Caco-2 (cell line): ENCODE data around the gene EIF3K. TPM values are rescaled to one million over a fixed set of nuclear protein-coding genes. Genes with fewer than 3 reads are reported as not detected.

Experiments
- BruUV-seq: library from RNA; stranded (reverse); fragments of 400-500 nt; replicated peaks from 2 replicates; lab custom pipeline; 2021; lab: Mats Ljungman, UMichigan
- CTCF ChIA-PET: fragments of 300-600 bp; sonication (Branson Sonifier 250); formaldehyde crosslinking; loops from one replicate; lab custom pipeline; 2022; ENCODE audit warnings: antibody characterized with exemption; lab: Charles Lee
- POLR2A ChIA-PET: fragments of 300-600 bp; sonication (Branson Sonifier 250); formaldehyde crosslinking; loops from one replicate; lab custom pipeline; 2022; ENCODE audit warnings: antibody characterized with exemption; lab: Charles Lee
- DNase-seq, 2 experiments: peaks; one replicate each; pipeline versions ENCODE4 v3.0.0 to v3.0.0-alpha.2; 2020 to 2022
- H3K27me3 ChIP-seq: replicated peaks from 2 replicates; pipeline ENCODE4 v1.6.0; 2011; ENCODE audit warnings: low read length; ENCODE audit not compliant: control insufficient read depth, insufficient read depth
- H3K36me3 ChIP-seq: 2 replicates; pipeline ENCODE4 v1.5.1; 2011; ENCODE audit warnings: low read length; ENCODE audit not compliant: control insufficient read depth, insufficient read depth
- H3K4me1 ChIP-seq: fragments of 250-450 bp; sonication (Bioruptor Pico); 2 replicates; pipeline ENCODE4 v1.5.1; 2020; ENCODE audit warnings: mild to moderate bottlenecking
- H3K4me3 ChIP-seq: 2 replicates; pipeline ENCODE4 v1.5.1; 2011; ENCODE audit warnings: low read depth, mild to moderate bottlenecking, control low read depth, low read length
- H3K9me3 ChIP-seq: fragments of 250-450 bp; sonication (Bioruptor Pico); 2 replicates; pipeline ENCODE4 v1.5.1; 2020; ENCODE audit warnings: mild to moderate bottlenecking, moderate library complexity
- H3K27ac Mint-ChIP-seq: one replicate; pipeline ENCODE4 v1.8.0; 2022; ENCODE audit warnings: mixed read lengths; ENCODE audit not compliant: unreplicated experiment
- H3K27me3 Mint-ChIP-seq: one replicate; pipeline ENCODE4 v1.8.0; 2022; ENCODE audit warnings: mixed read lengths; ENCODE audit not compliant: insufficient read depth, unreplicated experiment
- H3K36me3 Mint-ChIP-seq: one replicate; pipeline ENCODE4 v1.8.0; 2022; ENCODE audit warnings: mild to moderate bottlenecking, mixed read lengths; ENCODE audit not compliant: insufficient read depth, unreplicated experiment
- H3K4me1 Mint-ChIP-seq: one replicate; pipeline ENCODE4 v1.8.0; 2022; ENCODE audit warnings: low read depth, mixed read lengths; ENCODE audit not compliant: unreplicated experiment
- H3K4me3 Mint-ChIP-seq: one replicate; pipeline ENCODE4 v1.8.0; 2022; ENCODE audit warnings: mild to moderate bottlenecking, moderate library complexity, mixed read lengths; ENCODE audit not compliant: unreplicated experiment
- H3K9me3 Mint-ChIP-seq: one replicate; pipeline ENCODE4 v1.8.0; 2022; ENCODE audit warnings: mixed read lengths; ENCODE audit not compliant: unreplicated experiment
- intact Hi-C: fragments of 100-400 bp; cut with micrococcal nuclease; formaldehyde crosslinking; loops from one replicate; pipeline ENCODE4 v1.10.0; 2022; ENCODE audit not compliant: unreplicated experiment
- total RNA-seq: library from RNA; stranded (reverse); gene quantifications from 2 replicates; pipeline ENCODE4 v1.2.3, GENCODE V29; 2022
- TF ChIP-seq, protein P1 (sequence below), 2 experiments: fragments of 200-600 bp in 1 of 2; IDR thresholded peaks; 1 replicate in 1 of 2; 2 replicates in 1 of 2; pipeline versions ENCODE4 v1.5.1 to v1.8.0; 2011 to 2022; ENCODE audit warnings: antibody characterized with exemption in 1 of 2, control low read depth in 1 of 2, inconsistent platforms in 1 of 2, low read depth in 1 of 2, low read length in 1 of 2, mild to moderate bottlenecking in 1 of 2, moderate library complexity in 1 of 2; ENCODE audit not compliant: insufficient read depth in 1 of 2, severe bottlenecking in 1 of 2, unreplicated experiment in 1 of 2

EIF3K gene
- total RNA-seq, 1 experiment from 2014 or later, result 354 TPM

DNA sequence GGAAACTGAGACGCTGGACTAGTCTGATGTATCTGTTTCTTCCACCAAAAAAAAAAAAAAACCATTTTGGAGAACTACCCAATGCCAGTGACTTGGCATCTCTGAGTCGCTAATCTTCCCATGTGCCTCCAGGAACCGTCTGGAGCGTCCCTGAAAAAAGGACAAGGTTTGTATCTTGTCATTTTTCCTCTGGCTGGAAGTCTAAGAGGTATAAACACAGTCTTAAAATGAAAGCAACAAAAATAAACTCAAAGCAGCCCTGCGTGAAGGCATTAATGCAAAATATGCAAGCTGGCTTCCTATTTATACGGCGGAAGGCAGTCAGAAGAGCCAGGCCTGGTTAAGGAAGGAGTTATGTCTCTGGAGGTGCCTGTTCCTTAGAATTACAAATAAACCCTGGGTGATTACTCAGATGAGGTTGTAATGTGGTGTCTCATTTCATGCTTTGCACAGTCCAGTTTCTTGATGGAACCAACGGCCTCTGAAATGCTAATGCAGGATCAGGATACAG lies 48.7 kb downstream of the EIF3K start:
- POLR2A ChIA-PET, result no interaction called here
- H3K36me3 Mint-ChIP-seq, result peaks cover 92% of the 10 kb centered on the region
- intact Hi-C loops, result no loop called here
- no peaks in the 10 kb centered on the region for H3K27me3 ChIP-seq
- peaks cover 93% of the 10 kb centered on the region for H3K4me1 ChIP-seq
- CTCF ChIA-PET, result no interaction called here
- no peaks in the 10 kb centered on the region for H3K9me3 ChIP-seq
- H3K4me1 Mint-ChIP-seq, result peaks cover 80% of the 10 kb centered on the region
- H3K27me3 Mint-ChIP-seq, result no peaks in the 10 kb centered on the region
- peak overlapping the region; percentile 88 for H3K27ac Mint-ChIP-seq
- TF ChIP-seq, protein P1, sequence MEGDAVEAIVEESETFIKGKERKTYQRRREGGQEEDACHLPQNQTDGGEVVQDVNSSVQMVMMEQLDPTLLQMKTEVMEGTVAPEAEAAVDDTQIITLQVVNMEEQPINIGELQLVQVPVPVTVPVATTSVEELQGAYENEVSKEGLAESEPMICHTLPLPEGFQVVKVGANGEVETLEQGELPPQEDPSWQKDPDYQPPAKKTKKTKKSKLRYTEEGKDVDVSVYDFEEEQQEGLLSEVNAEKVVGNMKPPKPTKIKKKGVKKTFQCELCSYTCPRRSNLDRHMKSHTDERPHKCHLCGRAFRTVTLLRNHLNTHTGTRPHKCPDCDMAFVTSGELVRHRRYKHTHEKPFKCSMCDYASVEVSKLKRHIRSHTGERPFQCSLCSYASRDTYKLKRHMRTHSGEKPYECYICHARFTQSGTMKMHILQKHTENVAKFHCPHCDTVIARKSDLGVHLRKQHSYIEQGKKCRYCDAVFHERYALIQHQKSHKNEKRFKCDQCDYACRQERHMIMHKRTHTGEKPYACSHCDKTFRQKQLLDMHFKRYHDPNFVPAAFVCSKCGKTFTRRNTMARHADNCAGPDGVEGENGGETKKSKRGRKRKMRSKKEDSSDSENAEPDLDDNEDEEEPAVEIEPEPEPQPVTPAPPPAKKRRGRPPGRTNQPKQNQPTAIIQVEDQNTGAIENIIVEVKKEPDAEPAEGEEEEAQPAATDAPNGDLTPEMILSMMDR (IDR thresholded peaks at IDR 0.05; ENCODE audit: insufficient read depth in 1 of 2, low read depth in 1 of 2, low read length in 1 of 2, severe bottlenecking in 1 of 2, unreplicated experiment in 1 of 2), result no peak
- H3K9me3 Mint-ChIP-seq, result no peaks in the 10 kb centered on the region
- no peak for DNase-seq
- BruUV-seq, result no TSS peak
- H3K4me3 Mint-ChIP-seq, result no peak overlapping the region
- H3K36me3 ChIP-seq, result peaks cover 4% of the 10 kb centered on the region; the same call in 1 of the 2 replicates
- no peak overlapping the region for H3K4me3 ChIP-seq

GRCh38 chr19:38669552-38669951 lies 50.6 kb downstream of the EIF3K start:
- Mint-ChIP-seq H3K27me3 (no peaks in the 10 kb centered on the region), H3K4me1 (peaks cover 74% of the 10 kb centered on the region), H3K4me3 (peak overlapping the region; percentile 52), H3K27ac (peak overlapping the region; percentile 88), H3K9me3 (no peaks in the 10 kb centered on the region), H3K36me3 (peaks cover 87% of the 10 kb centered on the region)
- Histone ChIP-seq H3K36me3 (peaks cover 2% of the 10 kb centered on the region; the same call in 1 of the 2 replicates), H3K4me1 (peaks cover 83% of the 10 kb centered on the region), H3K9me3 (no peaks in the 10 kb centered on the region), H3K4me3 (no peak overlapping the region), H3K27me3 (no peaks in the 10 kb centered on the region)
- TF ChIP-seq, protein P1 (IDR thresholded peaks at IDR 0.05; ENCODE audit: insufficient read depth in 1 of 2, low read depth in 1 of 2, low read length in 1 of 2, severe bottlenecking in 1 of 2, unreplicated experiment in 1 of 2), result no peak
- ChIA-PET POLR2A (interaction anchor here (1.7 to 4.2 kb wide), 3 partner anchors 10 to 22 kb away, joined by 11 to 33 read pairs (median 17); partner anchors contain the start of gene ACTN4), CTCF (interaction anchor here (0.6 kb wide), 1 partner anchor 17 kb away, joined by 5 read pairs; no protein-coding TSS in a partner anchor)
- DNase-seq, result no peak
- BruUV-seq, result no TSS peak
- intact Hi-C loops, result no loop called here

DNA sequence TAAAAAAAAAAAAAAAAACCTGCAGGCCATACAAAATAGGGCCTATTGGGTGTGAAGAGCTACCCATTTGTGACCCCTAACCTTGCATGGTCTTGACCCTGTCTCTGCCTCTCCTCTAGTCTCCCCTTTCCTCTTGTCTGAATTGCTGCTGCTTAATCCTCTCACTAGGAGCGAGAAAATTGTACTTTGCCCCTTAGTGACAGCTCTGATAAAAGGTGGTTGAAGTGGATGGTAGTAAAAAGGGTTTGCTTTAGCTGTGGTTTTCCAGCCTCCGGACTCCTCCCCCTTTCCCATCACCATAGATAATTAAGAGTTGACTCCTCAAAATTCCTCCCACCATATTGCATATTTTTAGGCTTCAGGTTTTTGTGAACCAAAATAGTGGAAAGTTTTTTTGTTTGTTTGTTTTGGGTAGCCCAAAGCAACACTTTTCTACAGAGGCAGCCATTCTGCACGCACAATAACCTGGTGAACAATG lies 52.0 kb downstream of the EIF3K start:
- intact Hi-C loops, result loop anchor here (1.0 to 2.0 kb wide), 2 partner anchors 12 to 18 kb away; no protein-coding TSS in a partner anchor
- Mint-ChIP-seq H3K9me3 (no peaks in the 10 kb centered on the region), H3K27me3 (no peaks in the 10 kb centered on the region), H3K4me3 (peak overlapping the region; percentile 61), H3K4me1 (peaks cover 69% of the 10 kb centered on the region), H3K36me3 (peaks cover 89% of the 10 kb centered on the region), H3K27ac (peak overlapping the region; percentile 88)
- peak; percentile 73 to 74 for DNase-seq
- Histone ChIP-seq H3K9me3 (no peaks in the 10 kb centered on the region), H3K36me3 (peaks cover 7% of the 10 kb centered on the region), H3K4me1 (peaks cover 83% of the 10 kb centered on the region), H3K27me3 (no peaks in the 10 kb centered on the region), H3K4me3 (no peak overlapping the region)
- TF ChIP-seq, protein P1 (IDR thresholded peaks at IDR 0.05; ENCODE audit: insufficient read depth in 1 of 2, low read depth in 1 of 2, low read length in 1 of 2, severe bottlenecking in 1 of 2, unreplicated experiment in 1 of 2), result no peak
- BruUV-seq, result no TSS peak
- CTCF ChIA-PET, result interaction anchor here (0.5 to 2.1 kb wide), 8 partner anchors 9 to 268 kb away, joined by 3 to 12 read pairs (median 4); partner anchors contain the start of genes ACTN4 and FAM98C
- POLR2A ChIA-PET, result interaction anchor here (0.7 to 4.2 kb wide), 6 partner anchors 9 to 259 kb away, joined by 3 to 33 read pairs (median 11); partner anchors contain the start of gene ACTN4
